HL-60 (cell line): Measurements from ENCODE around the gene CDC42EP3.

ENCODE experiments used
- DNase-seq, 2 experiments: peaks; one replicate each; pipeline ENCODE4 v3.0.0-alpha.2; 2010 to 2020; ENCODE audit warnings: low read depth in 1 of 2, low spot score in 1 of 2
- H3K27ac ChIP-seq: fragments of 250-450 bp; sonication (Bioruptor Pico); replicated peaks from 2 replicates; pipeline ENCODE4 v1.5.1; 2020; ENCODE audit warnings: mild to moderate bottlenecking, moderate library complexity
- H3K27me3 ChIP-seq: fragments of 250-450 bp; sonication (Bioruptor Pico); 2 replicates; pipeline ENCODE4 v1.5.1; 2021; ENCODE audit warnings: mild to moderate bottlenecking, moderate library complexity; ENCODE audit not compliant: insufficient read depth, poor library complexity, severe bottlenecking
- H3K4me3 ChIP-seq: replicated peaks from 2 replicates; pipeline ENCODE4 v1.5.1; 2011; ENCODE audit warnings: mild to moderate bottlenecking, control low read depth, low read length; ENCODE audit not compliant: insufficient read depth
- CTCF ChIP-seq: IDR thresholded peaks from one replicate; pipeline ENCODE4 v1.5.1; 2011; ENCODE audit warnings: low read length, control low read depth, inconsistent platforms; ENCODE audit not compliant: insufficient read depth
- GABPA ChIP-seq: IDR thresholded peaks from 2 replicates; pipeline ENCODE4 v1.6.1; 2012; ENCODE audit warnings: low read depth
- POLR2AphosphoS5 ChIP-seq: IDR thresholded peaks from 2 replicates; pipeline ENCODE4 v1.6.1; 2012; ENCODE audit warnings: low read depth
- REST ChIP-seq: IDR thresholded peaks from 2 replicates; pipeline ENCODE4 v1.6.1; 2012; ENCODE audit warnings: low read depth; ENCODE audit not compliant: insufficient replicate concordance
- SPI1 ChIP-seq: IDR thresholded peaks from 2 replicates; pipeline ENCODE4 v1.6.1; 2012; ENCODE audit warnings: low read depth, mild to moderate bottlenecking, borderline replicate concordance

CDC42EP3 gene

GRCh38 chr2:37602040-37602439, 69.4 kb downstream of the CDC42EP3 start:
- Histone ChIP-seq H3K27ac (no peak overlapping the region), H3K27me3 (no peaks in the 10 kb centered on the region), H3K4me3 (no peak overlapping the region)
- DNase-seq, result no peak
- TF ChIP-seq POLR2AphosphoS5 (no peak), GABPA (no peak), REST (no peak), CTCF (no peak), SPI1 (no peak)

GRCh38 chr2:37601569-37601968, 69.9 kb downstream of the CDC42EP3 start:
- DNase-seq, result no peak
- Histone ChIP-seq H3K4me3 (no peak overlapping the region), H3K27me3 (no peaks in the 10 kb centered on the region), H3K27ac (no peak overlapping the region)
- no peak for TF ChIP-seq GABPA
- no peak for TF ChIP-seq CTCF
- no peak for TF ChIP-seq POLR2AphosphoS5
- TF ChIP-seq REST, result no peak
- TF ChIP-seq SPI1, result no peak

GRCh38 chr2:37600735-37601134, 70.7 kb downstream of the CDC42EP3 start:
- DNase-seq, result peak in 1 of 2 experiments; percentile 13
- Histone ChIP-seq H3K27me3 (no peaks in the 10 kb centered on the region), H3K4me3 (no peak overlapping the region), H3K27ac (peak overlapping the region; percentile 3; the same call in 1 of the 2 replicates)
- TF ChIP-seq REST (no peak), POLR2AphosphoS5 (no peak), GABPA (no peak), CTCF (no peak), SPI1 (peak; percentile 87; the same call in 1 of the 2 replicates)
